Measurements from ENCODE around the gene CGNL1.
A peak's percentile ranks its signal among the peaks of the same experiment; 100 is the strongest.

CGNL1 gene

DNA sequence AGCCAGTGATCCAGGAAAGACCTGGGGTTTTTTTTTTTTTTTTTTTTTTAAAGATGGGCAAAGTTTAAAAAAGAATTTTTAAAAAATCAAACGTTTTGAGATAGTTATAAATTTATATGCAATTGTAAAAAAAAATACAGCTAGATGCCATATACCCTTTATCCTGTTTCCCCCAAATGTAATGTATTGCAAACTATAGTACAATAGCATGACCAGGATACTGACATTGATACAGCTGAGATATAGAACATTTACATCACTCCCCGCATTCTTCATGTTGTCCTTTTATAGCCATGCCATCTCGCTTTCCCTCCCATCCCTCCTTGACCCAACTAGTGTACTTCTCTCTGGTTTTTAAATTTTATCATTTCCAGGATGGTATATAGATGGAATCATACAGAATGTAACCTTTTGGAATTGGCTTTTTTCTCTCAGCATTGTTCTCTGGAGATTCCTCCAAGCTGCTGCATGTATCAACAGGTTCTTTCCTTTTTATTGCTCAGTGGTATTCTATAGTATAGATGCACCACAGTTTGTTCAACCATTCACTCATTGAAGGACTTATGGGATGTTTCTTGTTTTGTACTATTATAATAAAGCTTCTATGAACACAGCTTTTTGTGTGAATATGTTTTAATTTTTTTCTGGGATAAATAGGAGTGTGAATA, 104.9 kb downstream of the CGNL1 start:
- H3K4me1 ChIP-seq = no peaks in the 10 kb centered on the region
- H3K9ac ChIP-seq = no peak overlapping the region
- H3K27me3 ChIP-seq = no peaks in the 10 kb centered on the region
- no peak overlapping the region for H3K27ac ChIP-seq
- no peak overlapping the region for H3K4me2 ChIP-seq
- no peak for TF ChIP-seq Cebpa-rat (IDR thresholded peaks at IDR 0.05)
- no peaks in the 10 kb centered on the region for H4K20me1 ChIP-seq
- no peaks in the 10 kb centered on the region for H3K36me3 ChIP-seq
- H3K4me3 ChIP-seq = no peak overlapping the region
- no peaks in the 10 kb centered on the region for H3K9me3 ChIP-seq

DNA sequence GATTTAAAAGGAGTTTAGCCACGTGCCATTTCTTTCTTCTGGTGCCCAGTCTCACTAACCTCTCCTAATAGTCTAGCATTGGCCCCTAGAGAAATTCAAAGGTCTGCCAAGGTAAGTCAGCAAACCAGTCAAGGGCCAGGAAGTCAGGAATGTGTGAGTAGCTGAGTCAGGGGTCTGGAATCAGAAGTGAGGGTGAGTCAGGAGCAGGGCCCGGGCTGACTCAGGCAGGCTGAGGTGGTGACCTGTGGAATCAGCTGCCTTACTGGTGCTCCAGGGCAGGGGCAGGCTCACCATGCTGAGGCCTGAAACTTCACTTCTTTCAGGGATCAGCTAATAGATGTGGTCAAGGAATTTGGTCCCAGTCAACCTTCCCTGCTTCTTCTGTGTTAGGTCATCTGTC, 109.6 kb downstream of the CGNL1 start:
- H4K20me1 ChIP-seq = no peaks in the 10 kb centered on the region
- H3K27me3 ChIP-seq = no peaks in the 10 kb centered on the region
- H3K4me1 ChIP-seq = no peaks in the 10 kb centered on the region
- no peaks in the 10 kb centered on the region for H3K36me3 ChIP-seq
- H3K9ac ChIP-seq = no peak overlapping the region
- no peak overlapping the region for H3K4me2 ChIP-seq
- TF ChIP-seq Cebpa-rat (IDR thresholded peaks at IDR 0.05) = no peak
- H3K27ac ChIP-seq = no peak overlapping the region
- no peak overlapping the region for H3K4me3 ChIP-seq
- no peaks in the 10 kb centered on the region for H3K9me3 ChIP-seq

DNA sequence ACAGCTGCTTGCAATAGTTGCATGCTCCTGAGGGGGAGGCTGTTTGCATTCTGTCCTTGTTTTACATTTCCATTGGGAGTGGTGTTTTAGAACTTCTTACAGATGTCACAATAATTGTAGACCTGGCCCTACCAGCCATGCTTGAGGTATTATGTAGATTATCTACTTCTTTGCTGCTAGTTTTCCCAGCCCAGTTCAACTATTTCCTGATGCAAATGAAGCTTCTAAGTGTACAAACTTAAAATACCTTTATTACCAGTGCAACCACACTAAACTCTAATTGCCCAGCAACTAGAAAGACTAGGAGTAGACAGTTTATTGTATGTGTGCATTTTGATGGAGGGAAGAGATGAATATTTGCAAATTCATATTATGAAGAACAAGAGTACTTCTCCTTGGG, 110.5 kb downstream of the CGNL1 start:
- H3K36me3 ChIP-seq = no peaks in the 10 kb centered on the region
- H4K20me1 ChIP-seq = no peaks in the 10 kb centered on the region
- TF ChIP-seq Cebpa-rat (IDR thresholded peaks at IDR 0.05) = no peak
- no peaks in the 10 kb centered on the region for H3K9me3 ChIP-seq
- H3K9ac ChIP-seq = no peak overlapping the region
- H3K4me2 ChIP-seq = no peak overlapping the region
- no peak overlapping the region for H3K27ac ChIP-seq
- H3K27me3 ChIP-seq = no peaks in the 10 kb centered on the region
- H3K4me1 ChIP-seq = no peaks in the 10 kb centered on the region
- H3K4me3 ChIP-seq = no peak overlapping the region

DNA sequence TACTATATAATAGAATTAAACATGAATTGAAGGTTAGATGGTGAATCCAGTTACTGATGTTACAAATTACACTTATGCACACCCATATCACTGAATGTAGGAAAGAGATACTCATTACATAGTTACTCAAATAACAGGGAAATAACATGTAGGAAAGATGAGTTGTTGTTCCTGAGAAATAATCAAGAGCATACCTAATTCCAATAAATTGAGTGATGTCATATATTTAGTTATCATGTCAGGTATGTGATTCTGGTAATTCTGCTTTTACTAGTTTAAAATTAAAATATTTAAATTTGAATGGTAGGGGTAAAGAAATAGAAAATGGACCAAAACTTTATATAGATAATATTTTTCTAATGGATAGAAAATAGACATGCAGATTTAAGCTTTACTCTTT, 112.8 kb downstream of the CGNL1 start:
- Histone ChIP-seq H3K9me3 (no peaks in the 10 kb centered on the region), H3K4me3 (no peak overlapping the region), H3K4me2 (no peak overlapping the region)

DNA sequence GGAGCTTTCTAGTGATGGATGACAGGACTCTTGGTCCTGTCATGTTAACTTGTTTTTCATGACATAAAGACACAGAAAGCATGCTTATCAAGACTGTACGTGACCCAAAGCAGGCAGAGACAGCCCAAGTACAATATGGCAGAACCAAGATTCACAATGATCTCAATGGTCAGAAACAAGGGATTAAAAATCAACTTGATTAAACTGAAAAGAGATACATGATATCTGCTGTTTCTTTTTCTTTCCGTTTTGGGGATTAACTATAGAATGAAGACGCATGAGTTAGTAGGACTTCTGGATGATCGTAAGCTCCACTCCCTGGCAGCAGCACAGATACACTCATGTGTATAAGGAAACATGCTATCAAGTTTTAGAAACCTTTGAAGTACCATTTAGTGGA, 117.0 kb downstream of the CGNL1 start:
- no peak overlapping the region for H3K27ac ChIP-seq
- no peaks in the 10 kb centered on the region for H3K36me3 ChIP-seq
- H4K20me1 ChIP-seq = no peaks in the 10 kb centered on the region
- H3K4me1 ChIP-seq = peaks cover 8% of the 10 kb centered on the region
- H3K9ac ChIP-seq = no peak overlapping the region
- TF ChIP-seq Cebpa-rat (IDR thresholded peaks at IDR 0.05) = no peak
- no peaks in the 10 kb centered on the region for H3K9me3 ChIP-seq
- no peak overlapping the region for H3K4me3 ChIP-seq
- no peak overlapping the region for H3K4me2 ChIP-seq
- H3K27me3 ChIP-seq = no peaks in the 10 kb centered on the region

More for the DNA sequence above, 112.8 kb downstream of the CGNL1 start:
- no peaks in the 10 kb centered on the region for H3K27me3 ChIP-seq
- no peaks in the 10 kb centered on the region for H3K4me1 ChIP-seq
- no peak overlapping the region for H3K27ac ChIP-seq
- no peaks in the 10 kb centered on the region for H3K36me3 ChIP-seq
- H4K20me1 ChIP-seq = no peaks in the 10 kb centered on the region
- no peak for TF ChIP-seq Cebpa-rat (IDR thresholded peaks at IDR 0.05)
- H3K9ac ChIP-seq = no peak overlapping the region

DNA sequence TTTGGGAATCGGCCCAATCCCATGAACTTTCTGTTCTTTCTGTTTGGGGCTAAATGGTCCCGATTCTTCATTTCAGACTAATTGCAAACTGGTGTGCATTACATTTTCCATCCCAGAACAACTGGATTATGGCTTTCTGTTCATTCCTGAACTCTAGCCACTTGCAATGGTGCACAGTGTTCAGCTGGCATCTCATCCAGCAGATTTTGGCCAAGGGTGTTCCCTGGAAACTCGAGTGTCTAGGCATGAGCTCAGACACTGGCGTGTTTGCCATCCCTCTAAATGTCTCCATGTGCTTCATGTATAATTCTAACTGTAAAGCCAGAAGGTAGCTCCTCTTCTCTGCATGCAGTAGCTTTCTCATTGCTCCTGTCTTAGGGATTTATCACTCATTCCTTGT, 118.3 kb downstream of the CGNL1 start:
- Histone ChIP-seq H3K4me1 (peaks cover 8% of the 10 kb centered on the region), H3K4me2 (no peak overlapping the region), H3K27me3 (no peaks in the 10 kb centered on the region), H3K36me3 (no peaks in the 10 kb centered on the region), H3K9ac (no peak overlapping the region), H3K9me3 (no peaks in the 10 kb centered on the region), H4K20me1 (no peaks in the 10 kb centered on the region), H3K27ac (no peak overlapping the region), H3K4me3 (no peak overlapping the region)
- no peak for TF ChIP-seq Cebpa-rat (IDR thresholded peaks at IDR 0.05)

DNA sequence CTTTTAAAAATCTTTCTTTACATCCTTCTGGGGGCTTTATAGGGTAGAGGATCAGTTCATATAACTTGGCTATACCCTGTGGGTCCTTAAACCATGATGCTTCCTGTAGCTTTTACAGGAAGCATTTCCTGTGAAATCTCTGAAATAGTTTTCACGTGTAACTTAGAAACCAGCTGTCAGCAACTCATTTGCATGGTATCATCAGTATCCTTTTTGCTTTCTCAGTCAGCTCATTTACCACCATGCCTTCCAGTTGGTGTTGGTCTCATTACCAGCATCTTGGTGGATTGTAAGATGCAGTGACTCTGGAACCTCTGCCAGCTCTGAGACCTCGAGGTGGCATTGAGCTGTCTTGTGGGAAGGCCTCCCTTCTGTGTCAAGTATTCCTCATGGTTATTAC, 118.7 kb downstream of the CGNL1 start:
- Histone ChIP-seq H3K4me1 (peaks cover 8% of the 10 kb centered on the region), H3K27me3 (no peaks in the 10 kb centered on the region), H3K4me2 (peak overlapping the region; percentile 36; the same call in 1 of the 2 replicates), H3K36me3 (no peaks in the 10 kb centered on the region), H3K9me3 (no peaks in the 10 kb centered on the region), H3K4me3 (no peak overlapping the region), H3K9ac (no peak overlapping the region), H3K27ac (no peak overlapping the region), H4K20me1 (no peaks in the 10 kb centered on the region)
- TF ChIP-seq Cebpa-rat (IDR thresholded peaks at IDR 0.05) = no peak

DNA sequence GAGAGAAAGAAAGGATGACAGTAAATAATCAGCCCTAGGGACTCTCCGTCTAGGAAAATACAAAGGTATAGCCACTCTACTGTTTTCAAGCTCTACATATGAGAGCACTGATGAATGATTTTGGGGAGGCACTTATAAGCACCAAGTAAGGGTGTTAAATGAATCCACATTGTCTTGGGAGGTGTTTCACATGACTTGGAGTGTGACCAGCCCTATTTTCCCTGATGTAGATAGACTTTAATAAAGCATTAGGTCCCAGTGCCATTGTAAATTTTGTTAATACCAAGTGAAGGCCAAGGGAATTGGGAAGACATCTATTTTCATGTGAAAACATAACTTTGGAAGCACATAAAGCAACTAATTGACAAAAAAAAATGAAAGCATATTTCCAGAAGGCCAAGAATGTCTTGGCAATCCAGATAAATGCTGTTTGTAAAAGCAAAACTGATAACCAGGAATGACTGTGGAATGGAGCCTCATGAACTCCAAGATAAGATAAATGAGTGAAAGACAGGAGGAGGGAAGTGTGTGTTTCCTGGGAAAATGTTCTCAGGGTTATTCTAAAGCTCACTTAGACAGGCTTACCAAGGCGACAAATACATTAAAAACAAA, 119.4 kb downstream of the CGNL1 start:
- Histone ChIP-seq H3K4me2 (0 out of 2 replicates have a peak overlapping the region, but pooled peaks have one; percentile 36), H3K4me3 (no peak overlapping the region), H3K9me3 (no peaks in the 10 kb centered on the region), H3K27ac (no peak overlapping the region), H4K20me1 (no peaks in the 10 kb centered on the region), H3K27me3 (no peaks in the 10 kb centered on the region), H3K9ac (no peak overlapping the region), H3K36me3 (no peaks in the 10 kb centered on the region), H3K4me1 (peaks cover 8% of the 10 kb centered on the region)
- no peak for TF ChIP-seq Cebpa-rat (IDR thresholded peaks at IDR 0.05)

DNA sequence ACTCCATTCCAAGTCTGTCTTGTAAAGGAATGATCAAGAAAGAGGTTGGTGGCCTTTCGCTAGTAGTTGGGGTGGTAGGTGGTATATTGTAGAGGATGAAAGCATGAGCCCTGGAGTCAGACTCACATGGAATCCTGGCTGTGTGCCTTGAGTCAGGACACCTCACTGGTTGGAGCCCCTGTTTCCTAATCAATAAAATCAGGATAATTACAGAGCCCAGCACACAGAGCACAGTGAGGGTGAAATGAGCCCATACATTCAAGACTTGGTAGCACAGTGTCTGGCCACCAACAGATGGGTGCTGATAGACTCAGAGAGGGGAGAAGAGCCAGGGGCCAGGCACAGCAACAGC, 120.3 kb downstream of the CGNL1 start:
- Histone ChIP-seq H3K27ac (no peak overlapping the region), H3K4me1 (peaks cover 8% of the 10 kb centered on the region), H3K36me3 (no peaks in the 10 kb centered on the region), H3K4me2 (no peak overlapping the region), H4K20me1 (no peaks in the 10 kb centered on the region), H3K9me3 (no peaks in the 10 kb centered on the region), H3K27me3 (no peaks in the 10 kb centered on the region), H3K4me3 (no peak overlapping the region), H3K9ac (no peak overlapping the region)
- TF ChIP-seq Cebpa-rat (IDR thresholded peaks at IDR 0.05) = no peak

DNA sequence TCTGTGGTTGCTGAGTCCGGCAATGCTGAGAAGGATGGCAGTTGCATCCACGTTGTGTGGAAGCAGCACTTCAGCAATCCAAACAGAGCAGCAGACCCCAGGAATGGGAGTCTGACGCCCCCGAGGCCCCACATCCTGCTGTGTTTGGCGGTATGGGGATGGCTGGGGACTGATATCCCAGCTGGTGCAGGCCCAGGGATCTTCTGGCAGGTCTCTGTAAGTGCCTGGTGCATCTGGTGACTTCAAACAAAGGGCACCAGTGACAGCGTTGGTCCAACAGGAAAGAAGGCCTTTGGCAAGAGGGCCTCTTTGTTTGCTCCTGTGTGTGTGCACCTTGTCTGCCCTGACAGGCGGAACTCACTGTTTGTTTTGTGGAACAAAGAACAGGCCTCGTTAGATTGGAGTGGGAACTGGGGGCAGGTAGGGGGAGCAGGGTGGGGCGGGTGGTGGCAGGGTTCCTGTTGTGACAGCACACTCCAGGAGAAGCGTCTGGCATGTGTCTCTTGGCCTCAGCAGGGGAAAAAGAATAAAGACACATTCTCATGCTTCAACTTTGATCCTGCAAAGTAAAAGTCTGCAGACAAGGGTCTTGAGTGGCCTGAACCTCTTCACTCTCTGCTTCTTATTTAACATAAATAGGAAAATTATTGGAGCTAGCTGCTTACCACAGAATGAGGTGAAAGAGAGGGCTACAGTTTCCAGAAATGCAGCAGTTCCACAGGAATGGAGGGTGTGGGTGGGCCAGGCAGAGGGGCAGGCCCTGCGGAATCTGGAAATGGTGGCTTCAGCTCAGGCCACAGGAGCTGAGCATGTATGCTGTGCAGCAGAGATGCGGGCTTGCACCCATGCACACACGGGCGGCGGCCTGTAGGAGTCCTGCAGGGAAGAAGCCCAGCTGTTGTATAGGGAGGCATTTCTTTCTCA, 120.9 kb downstream of the CGNL1 start:
- Histone ChIP-seq H3K9ac (no peak overlapping the region), H4K20me1 (no peaks in the 10 kb centered on the region), H3K27ac (no peak overlapping the region), H3K27me3 (no peaks in the 10 kb centered on the region), H3K9me3 (no peaks in the 10 kb centered on the region), H3K4me2 (no peak overlapping the region), H3K4me3 (no peak overlapping the region), H3K36me3 (no peaks in the 10 kb centered on the region), H3K4me1 (peaks cover 8% of the 10 kb centered on the region)
- no peak for TF ChIP-seq Cebpa-rat (IDR thresholded peaks at IDR 0.05)
